ENCODE measurements around the gene ASPDH. TPM values are rescaled to one million over a fixed set of nuclear protein-coding genes. Genes with fewer than 3 reads are reported as not detected.
A peak's percentile ranks its signal among the peaks of the same experiment; 100 is the strongest.

ASPDH gene
- total RNA-seq (ENCODE audit: insufficient read depth, low replicate concordance): not detected

GRCh38 chr19:50513746-50514345 is at the start of gene ASPDH:
Gene ASPDH, minus strand, starts transcription at chr19:50513913. Its CDS starts 90 bp downstream, at chr19:50513823.
- DNase-seq (ENCODE audit: low spot score): no peak

GRCh38 chr19:50562996-50563395 is 49.3 kb upstream of the ASPDH start:
- no peak for DNase-seq (ENCODE audit: low spot score)

GRCh38 chr19:50562329-50562728 is 48.6 kb upstream of the ASPDH start:
- DNase-seq (ENCODE audit: low spot score): no peak

GRCh38 chr19:50559636-50560035 is 45.9 kb upstream of the ASPDH start:
- no peak for DNase-seq (ENCODE audit: low spot score)

- no peak for DNase-seq (ENCODE audit: low spot score)
Observed at GRCh38 chr19:50558449-50558848, 44.7 kb upstream of the ASPDH start.

- no peak for DNase-seq (ENCODE audit: low spot score)
Observed at GRCh38 chr19:50558039-50558438, 44.3 kb upstream of the ASPDH start.

- DNase-seq (ENCODE audit: low spot score): no peak
Observed at GRCh38 chr19:50557009-50557613, 43.4 kb upstream of the ASPDH start.

GRCh38 chr19:50556282-50557008 is 42.7 kb upstream of the ASPDH start:
- DNase-seq (ENCODE audit: low spot score): peak; percentile 74

- DNase-seq (ENCODE audit: low spot score): peak; percentile 26
Observed at GRCh38 chr19:50555450-50556281, 42.0 kb upstream of the ASPDH start.

GRCh38 chr19:50555033-50555432 is 41.3 kb upstream of the ASPDH start:
- no peak for DNase-seq (ENCODE audit: low spot score)

- DNase-seq (ENCODE audit: low spot score): no peak
Observed at GRCh38 chr19:50554212-50554611, 40.5 kb upstream of the ASPDH start.

GRCh38 chr19:50553134-50553703 is 39.5 kb upstream of the ASPDH start:
- no peak for DNase-seq (ENCODE audit: low spot score)

GRCh38 chr19:50552540-50552939 is 38.8 kb upstream of the ASPDH start:
- no peak for DNase-seq (ENCODE audit: low spot score)

GRCh38 chr19:50551715-50552187 is 38.0 kb upstream of the ASPDH start:
- DNase-seq (ENCODE audit: low spot score): peak; percentile 40

GRCh38 chr19:50551034-50551714 is 37.5 kb upstream of the ASPDH start:
- no peak for DNase-seq (ENCODE audit: low spot score)

- no peak for DNase-seq (ENCODE audit: low spot score)
Observed at GRCh38 chr19:50550594-50550966, 36.9 kb upstream of the ASPDH start.

GRCh38 chr19:50549927-50550593 is 36.3 kb upstream of the ASPDH start:
- no peak for DNase-seq (ENCODE audit: low spot score)

GRCh38 chr19:50549059-50549926 is 35.6 kb upstream of the ASPDH start:
- no peak for DNase-seq (ENCODE audit: low spot score)

Data from umbilical cord (tissue), 2 donors.